Measurements from ENCODE around the gene CXCL13. TPM values are rescaled to one million over a fixed set of nuclear protein-coding genes. Genes with fewer than 3 reads are reported as not detected.

CXCL13 gene
- total RNA-seq, 1 donor from 2014 or later, result not detected

Other genes with a start within 250 kb of the CXCL13 start
- gene CNOT6L, start 213.5 kb downstream of the CXCL13 start, total RNA-seq, result 11.6 and 57.5 TPM in 2 replicates

Data from renal cortical epithelial cell (primary cell).